HCT116 (cell line): Measurements from ENCODE around the gene BFSP1. TPM values are rescaled to one million over a fixed set of nuclear protein-coding genes. Genes with fewer than 3 reads are reported as not detected.

Source experiments
- ATAC-seq: fragments of 200-7000 bp; cut with Tn5 transposase; 2 replicates; pipeline ENCODE4 v1.9.1; 2020; ENCODE audit warnings: mild to moderate bottlenecking, moderate library complexity
- BruUV-seq: library from RNA; stranded (reverse); fragments of 400-500 nt; replicated peaks from 2 replicates; lab custom pipeline; 2021; lab: Mats Ljungman, UMichigan
- CTCF ChIA-PET: fragments of 300-600 bp; sonication (Branson Sonifier 250); formaldehyde crosslinking; loops from one replicate; lab custom pipeline; 2021; ENCODE audit warnings: antibody characterized with exemption; lab: Charles Lee
- POLR2A ChIA-PET: fragments of 300-600, 350-600 bp; sonication (Branson Sonifier 250); formaldehyde crosslinking; loops from one replicate; lab custom pipeline; 2021; ENCODE audit warnings: antibody characterized with exemption; lab: Charles Lee
- RAD21 ChIA-PET, 2 experiments: fragments of 300-600 bp; sonication (Branson Sonifier 250); formaldehyde crosslinking; loops; one replicate each; lab custom pipeline; 2023; ENCODE audit warnings: low total read pairs in 2 of 2; ENCODE audit not compliant: uncharacterized antibody in 2 of 2, unreplicated experiment in 2 of 2, low non-redundant PET in 1 of 2; lab: Charles Lee
- DNase-seq: peaks from one replicate; pipeline ENCODE4 v3.0.0-alpha.2; 2010; ENCODE audit warnings: low read depth, low spot score
- H2AFZ ChIP-seq: fragments of 200-600 bp; shearing (Covaris generic), sonication (generic); 2 replicates; pipeline ENCODE4 v1.6.1; 2017; ENCODE audit warnings: low read depth, mixed run types, mixed read lengths, antibody characterized with exemption, low read length; ENCODE audit not compliant: poor library complexity, severe bottlenecking
- H3K27ac ChIP-seq: 2 replicates; pipeline ENCODE4 v1.5.1; 2012; ENCODE audit warnings: low read depth, low read length
- H3K27me3 ChIP-seq: fragments of 200-600 bp; sonication (generic); 2 replicates; pipeline ENCODE4 v1.6.1; 2016; ENCODE audit warnings: mixed run types, low read length, mixed read lengths; ENCODE audit not compliant: insufficient read depth
- H3K36me3 ChIP-seq, 2 experiments: fragments of 200-500 bp in 1 of 2; fragments of 200-600 bp in 1 of 2; sonication (Bioruptor generic) in 1 of 2; sonication (generic) in 1 of 2; 2 replicates each; pipeline versions ENCODE4 v1.5.1 to v1.6.1; 2014 to 2016; ENCODE audit warnings: low read length in 2 of 2, inconsistent platforms in 1 of 2, mixed read lengths in 1 of 2, mixed run types in 1 of 2; ENCODE audit not compliant: insufficient read depth in 2 of 2, control insufficient read depth in 1 of 2
- H3K4me1 ChIP-seq, 2 experiments: fragments of 200-600 bp in 1 of 2; sonication (generic) in 1 of 2; 2 replicates each; pipeline versions ENCODE4 v1.5.1 to v1.6.1; 2012 to 2017; ENCODE audit warnings: low read length in 2 of 2, inconsistent platforms in 1 of 2, mild to moderate bottlenecking in 1 of 2, mixed read lengths in 1 of 2, mixed run types in 1 of 2, moderate library complexity in 1 of 2; ENCODE audit not compliant: insufficient read depth in 2 of 2, control insufficient read depth in 1 of 2
- H3K4me2 ChIP-seq: fragments of 200-600 bp; sonication (generic); 2 replicates; pipeline ENCODE4 v1.6.1; 2017; ENCODE audit warnings: mixed run types, low read length, mixed read lengths
- H3K4me3 ChIP-seq, 2 experiments: fragments of 200-600 bp in 1 of 2; sonication (generic) in 1 of 2; replicated peaks in 1 of 2; 2 replicates each; pipeline ENCODE4 v1.5.1; 2011 to 2016; ENCODE audit warnings: low read length in 2 of 2, control low read depth in 1 of 2, low read depth in 1 of 2, mild to moderate bottlenecking in 1 of 2, mixed read lengths in 1 of 2, mixed run types in 1 of 2
- H3K79me2 ChIP-seq: fragments of 200-600 bp; sonication (generic); 2 replicates; pipeline ENCODE4 v1.6.1; 2017; ENCODE audit warnings: mild to moderate bottlenecking, mixed run types, low read length, moderate library complexity, mixed read lengths; ENCODE audit not compliant: insufficient read depth
- H3K9ac ChIP-seq: fragments of 200-600 bp; sonication (generic); 2 replicates; pipeline ENCODE4 v1.6.1; 2016; ENCODE audit warnings: low read length, mixed read lengths
- H3K9me2 ChIP-seq: fragments of 200-600 bp; sonication (generic), shearing (Covaris generic); 2 replicates; pipeline ENCODE4 v1.6.1; 2017; ENCODE audit warnings: mixed run types, mild to moderate bottlenecking, moderate library complexity; ENCODE audit not compliant: insufficient read depth
- H3K9me3 ChIP-seq, 2 experiments: fragments of 200-500 bp in 1 of 2; fragments of 200-600 bp in 1 of 2; sonication (Bioruptor generic) in 1 of 2; sonication (generic) in 1 of 2; 2 replicates each; pipeline ENCODE4 v1.6.1; 2014 to 2017; ENCODE audit warnings: low read length in 2 of 2, mixed read lengths in 2 of 2, inconsistent platforms in 1 of 2, low read depth in 1 of 2, mild to moderate bottlenecking in 1 of 2, mixed run types in 1 of 2, moderate library complexity in 1 of 2; ENCODE audit not compliant: control insufficient read depth in 1 of 2, insufficient read depth in 1 of 2
- H4K20me1 ChIP-seq: fragments of 200-600 bp; sonication (generic), shearing (Covaris generic); 2 replicates; pipeline ENCODE4 v1.6.1; 2017; ENCODE audit warnings: mixed run types, mild to moderate bottlenecking, moderate library complexity; ENCODE audit not compliant: insufficient read depth
- CBX3 ChIP-seq: IDR thresholded peaks from 2 replicates; pipeline ENCODE4 v1.6.1; 2012; ENCODE audit warnings: low read depth
- CEBPB ChIP-seq: IDR thresholded peaks from 2 replicates; pipeline ENCODE4 v1.6.1; 2012; ENCODE audit warnings: low read depth
- EGR1 ChIP-seq: IDR thresholded peaks from 2 replicates; pipeline ENCODE4 v1.6.1; 2012; ENCODE audit warnings: low read depth
- ELF1 ChIP-seq: IDR thresholded peaks from 2 replicates; pipeline ENCODE4 v1.6.1; 2012; ENCODE audit warnings: low read depth, borderline replicate concordance
- SIN3A ChIP-seq: IDR thresholded peaks from 2 replicates; pipeline ENCODE4 v1.6.1; 2012; ENCODE audit warnings: low read depth
- SRF ChIP-seq: IDR thresholded peaks from 2 replicates; pipeline ENCODE4 v1.6.1; 2012; ENCODE audit warnings: low read depth
- ZNF274 ChIP-seq: fragments of 200-500 bp; sonication (Bioruptor generic); IDR thresholded peaks from 2 replicates; pipeline ENCODE4 v1.6.1; 2014; ENCODE audit warnings: mild to moderate bottlenecking, low read depth, low read length, inconsistent platforms
- intact Hi-C: fragments of 100-400 bp; cut with micrococcal nuclease; formaldehyde crosslinking; loops from 2 replicates; pipeline ENCODE4 v1.10.0; 2022
- total RNA-seq: library from RNA; stranded (reverse); gene quantifications from one replicate; pipeline ENCODE4 v1.2.1, GENCODE V29; 2021; ENCODE audit not compliant: unreplicated experiment
- TF ChIP-seq, protein P1 (sequence below): IDR thresholded peaks from 2 replicates; pipeline ENCODE4 v1.6.1; 2012
- TF ChIP-seq, protein P2 (sequence below): IDR thresholded peaks from 2 replicates; pipeline ENCODE4 v1.6.1; 2012; ENCODE audit warnings: low read depth
- TF ChIP-seq, protein P3 (sequence below): IDR thresholded peaks from 2 replicates; pipeline ENCODE4 v1.6.1; 2012

The BFSP1 gene
- total RNA-seq, 1 experiment from 2014 or later = 8.8 TPM

DNA sequence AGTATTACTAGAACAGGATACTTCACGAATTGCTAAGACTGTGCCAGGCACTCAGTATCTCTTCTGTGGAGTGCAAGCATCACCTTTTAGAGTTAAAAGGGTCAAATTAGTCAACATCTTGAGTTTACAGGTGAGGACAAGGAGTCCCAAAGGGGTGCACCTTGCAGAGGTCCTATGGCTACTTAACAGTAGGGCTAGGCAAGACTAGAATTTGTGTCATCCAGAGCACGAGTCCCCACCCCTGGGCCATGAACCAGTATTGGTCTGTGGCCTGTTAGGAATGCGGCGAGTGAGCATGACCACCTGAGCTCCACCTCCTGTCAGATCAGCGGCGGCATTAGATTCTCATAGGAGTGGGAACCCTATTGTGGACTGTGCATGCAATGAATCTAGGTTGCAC lies 28.2 kb upstream of the BFSP1 start:
- ChIA-PET CTCF (no interaction called here), POLR2A (interaction anchor here (3.8 kb wide), 1 partner anchor 11 kb away, joined by 38 read pairs; the partner anchor contains the start of gene DSTN), RAD21 (no interaction called here)
- Histone ChIP-seq H3K36me3 (no peaks in the 10 kb centered on the region), H3K4me2 (peak overlapping the region; percentile 78), H2AFZ (peak overlapping the region; percentile 37), H3K4me3 (peak overlapping the region in 1 of 2 experiments; percentile 56; a peak in 2 of 4 replicates), H3K4me1 (peaks cover 50 to 81% of the 10 kb centered on the region in 2 experiments), H3K9me3 (no peaks in the 10 kb centered on the region), H4K20me1 (no peaks in the 10 kb centered on the region), H3K9me2 (no peaks in the 10 kb centered on the region), H3K27ac (peak overlapping the region; percentile 91), H3K79me2 (no peaks in the 10 kb centered on the region; the same call in 1 of the 2 replicates), H3K27me3 (no peaks in the 10 kb centered on the region), H3K9ac (peak overlapping the region; percentile 71)
- ATAC-seq = no peak
- intact Hi-C loops = no loop called here
- TF ChIP-seq CBX3 = no peak
- TF ChIP-seq, protein P1, sequence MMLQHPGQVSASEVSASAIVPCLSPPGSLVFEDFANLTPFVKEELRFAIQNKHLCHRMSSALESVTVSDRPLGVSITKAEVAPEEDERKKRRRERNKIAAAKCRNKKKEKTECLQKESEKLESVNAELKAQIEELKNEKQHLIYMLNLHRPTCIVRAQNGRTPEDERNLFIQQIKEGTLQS = no peak
- no peak for TF ChIP-seq ZNF274
- TF ChIP-seq EGR1 = no peak
- no peak for TF ChIP-seq CEBPB
- TF ChIP-seq, protein P2, sequence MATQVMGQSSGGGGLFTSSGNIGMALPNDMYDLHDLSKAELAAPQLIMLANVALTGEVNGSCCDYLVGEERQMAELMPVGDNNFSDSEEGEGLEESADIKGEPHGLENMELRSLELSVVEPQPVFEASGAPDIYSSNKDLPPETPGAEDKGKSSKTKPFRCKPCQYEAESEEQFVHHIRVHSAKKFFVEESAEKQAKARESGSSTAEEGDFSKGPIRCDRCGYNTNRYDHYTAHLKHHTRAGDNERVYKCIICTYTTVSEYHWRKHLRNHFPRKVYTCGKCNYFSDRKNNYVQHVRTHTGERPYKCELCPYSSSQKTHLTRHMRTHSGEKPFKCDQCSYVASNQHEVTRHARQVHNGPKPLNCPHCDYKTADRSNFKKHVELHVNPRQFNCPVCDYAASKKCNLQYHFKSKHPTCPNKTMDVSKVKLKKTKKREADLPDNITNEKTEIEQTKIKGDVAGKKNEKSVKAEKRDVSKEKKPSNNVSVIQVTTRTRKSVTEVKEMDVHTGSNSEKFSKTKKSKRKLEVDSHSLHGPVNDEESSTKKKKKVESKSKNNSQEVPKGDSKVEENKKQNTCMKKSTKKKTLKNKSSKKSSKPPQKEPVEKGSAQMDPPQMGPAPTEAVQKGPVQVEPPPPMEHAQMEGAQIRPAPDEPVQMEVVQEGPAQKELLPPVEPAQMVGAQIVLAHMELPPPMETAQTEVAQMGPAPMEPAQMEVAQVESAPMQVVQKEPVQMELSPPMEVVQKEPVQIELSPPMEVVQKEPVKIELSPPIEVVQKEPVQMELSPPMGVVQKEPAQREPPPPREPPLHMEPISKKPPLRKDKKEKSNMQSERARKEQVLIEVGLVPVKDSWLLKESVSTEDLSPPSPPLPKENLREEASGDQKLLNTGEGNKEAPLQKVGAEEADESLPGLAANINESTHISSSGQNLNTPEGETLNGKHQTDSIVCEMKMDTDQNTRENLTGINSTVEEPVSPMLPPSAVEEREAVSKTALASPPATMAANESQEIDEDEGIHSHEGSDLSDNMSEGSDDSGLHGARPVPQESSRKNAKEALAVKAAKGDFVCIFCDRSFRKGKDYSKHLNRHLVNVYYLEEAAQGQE = no peak
- TF ChIP-seq ELF1 = no peak
- no peak for TF ChIP-seq SRF
- TF ChIP-seq, protein P3, sequence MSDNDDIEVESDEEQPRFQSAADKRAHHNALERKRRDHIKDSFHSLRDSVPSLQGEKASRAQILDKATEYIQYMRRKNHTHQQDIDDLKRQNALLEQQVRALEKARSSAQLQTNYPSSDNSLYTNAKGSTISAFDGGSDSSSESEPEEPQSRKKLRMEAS = no peak
- TF ChIP-seq SIN3A = no peak
- no peak for DNase-seq
- BruUV-seq = no TSS peak
